HG03571 (cell line): ENCODE measurements around the gene FOSL2.

ENCODE experiments used
- ATAC-seq: cut with Tn5 transposase; IDR thresholded peaks from one replicate; pipeline ENCODE4 v1.9.1; 2021; ENCODE audit not compliant: unreplicated experiment

The FOSL2 gene

GRCh38 chr2:28392297-28393113 lies at the start of gene FOSL2:
Gene FOSL2, plus strand, starts transcription at chr2:28392858. Its CDS starts 863 bp downstream, at chr2:28393721.
- peak; percentile 79 for ATAC-seq

GRCh38 chr2:28343184-28343942 lies 49.3 kb upstream of the FOSL2 start:
- no peak for ATAC-seq

GRCh38 chr2:28343971-28344715 lies 48.5 kb upstream of the FOSL2 start:
- ATAC-seq, result no peak

GRCh38 chr2:28344756-28345373 lies 47.8 kb upstream of the FOSL2 start:
- no peak for ATAC-seq

- ATAC-seq, result no peak
These were observed 47.0 kb upstream of the FOSL2 start for GRCh38 chr2:28345619-28346018.

- ATAC-seq, result no peak
These were observed 46.1 kb upstream of the FOSL2 start for GRCh38 chr2:28346587-28346986.

- ATAC-seq, result no peak
These were observed 45.5 kb upstream of the FOSL2 start for GRCh38 chr2:28347193-28347592.

GRCh38 chr2:28347596-28347995 lies 45.1 kb upstream of the FOSL2 start:
- ATAC-seq, result no peak

GRCh38 chr2:28348149-28348567 lies 44.5 kb upstream of the FOSL2 start:
- ATAC-seq, result no peak

GRCh38 chr2:28348921-28349320 lies 43.7 kb upstream of the FOSL2 start:
- no peak for ATAC-seq

GRCh38 chr2:28349546-28350165 lies 43.0 kb upstream of the FOSL2 start:
- ATAC-seq, result no peak

GRCh38 chr2:28350196-28350595 lies 42.5 kb upstream of the FOSL2 start:
- no peak for ATAC-seq

- ATAC-seq, result no peak
These were observed 41.8 kb upstream of the FOSL2 start for GRCh38 chr2:28350791-28351285.

GRCh38 chr2:28351621-28352020 lies 41.0 kb upstream of the FOSL2 start:
- ATAC-seq, result no peak

- ATAC-seq, result no peak
These were observed 40.6 kb upstream of the FOSL2 start for GRCh38 chr2:28352104-28352503.

- ATAC-seq, result no peak
These were observed 40.0 kb upstream of the FOSL2 start for GRCh38 chr2:28352610-28353195.

- no peak for ATAC-seq
These were observed 37.6 kb upstream of the FOSL2 start for GRCh38 chr2:28354920-28355520.

GRCh38 chr2:28355521-28356094 lies 37.0 kb upstream of the FOSL2 start:
- ATAC-seq, result no peak
